ENCODE measurements around the gene ANKRD9.

ANKRD9 gene

GRCh38 chr14:102512793-102513300 is 3.3 kb upstream of the ANKRD9 start:
- no peak for DNase-seq

GRCh38 chr14:102511538-102511937 is 2.0 kb upstream of the ANKRD9 start:
- no peak for DNase-seq

- peak; percentile 17 for DNase-seq
These were observed 1.3 kb upstream of the ANKRD9 start for GRCh38 chr14:102510616-102511520.

- peak; percentile 37 for DNase-seq
These were observed 516 bp downstream of the ANKRD9 start for GRCh38 chr14:102508774-102509745.

GRCh38 chr14:102508410-102508773 is 1.2 kb downstream of the ANKRD9 start:
- DNase-seq = no peak

- DNase-seq = no peak
These were observed 1.7 kb downstream of the ANKRD9 start for GRCh38 chr14:102507857-102508312.

- DNase-seq = no peak
These were observed 2.3 kb downstream of the ANKRD9 start for GRCh38 chr14:102507081-102507856.

GRCh38 chr14:102506626-102506925 is 3.0 kb downstream of the ANKRD9 start:
- DNase-seq = no peak

- DNase-seq = no peak
These were observed 3.6 kb downstream of the ANKRD9 start for GRCh38 chr14:102505775-102506625.

GRCh38 chr14:102505000-102505619 is 4.5 kb downstream of the ANKRD9 start:
- DNase-seq = no peak

- no peak for DNase-seq
These were observed 5.1 kb downstream of the ANKRD9 start for GRCh38 chr14:102504328-102504999.

- DNase-seq = no peak
These were observed 5.8 kb downstream of the ANKRD9 start for GRCh38 chr14:102503641-102504327.

- no peak for DNase-seq
These were observed 7.0 kb downstream of the ANKRD9 start for GRCh38 chr14:102502571-102502970.

GRCh38 chr14:102501751-102502315 is 7.7 kb downstream of the ANKRD9 start:
- DNase-seq = no peak

GRCh38 chr14:102500713-102501112 is 8.9 kb downstream of the ANKRD9 start:
- no peak for DNase-seq

GRCh38 chr14:102500158-102500662 is 9.4 kb downstream of the ANKRD9 start:
- DNase-seq = no peak

GRCh38 chr14:102499401-102500157 is 10.0 kb downstream of the ANKRD9 start:
- DNase-seq = no peak

- no peak for DNase-seq
These were observed 10.8 kb downstream of the ANKRD9 start for GRCh38 chr14:102498678-102499265.

All from activated naive CD4-positive, alpha-beta T cell treated with Interleukin-2 at 50 U/mL for 16 hours (primary cell).